K562 (cell line): ENCODE measurements around the gene ARID4B. TPM values are rescaled to one million over a fixed set of nuclear protein-coding genes. Genes with fewer than 3 reads are reported as not detected.

Experiments used
- ARNT ChIP-seq, 2 experiments: fragments of 450-650 bp; IDR thresholded peaks; 2 replicates each; pipeline ENCODE4 v1.6.1; 2016; ENCODE audit warnings: mild to moderate bottlenecking in 1 of 2
- CSDE1 ChIP-seq, 2 experiments: fragments of 450-650 bp; IDR thresholded peaks; 2 replicates each; pipeline ENCODE4 v1.6.1; 2016; ENCODE audit warnings: mild to moderate bottlenecking in 1 of 2
- FOXJ2 ChIP-seq: fragments of 200-800 bp; sonication (Bioruptor generic); IDR thresholded peaks from 2 replicates; pipeline ENCODE4 v1.6.1; 2016; ENCODE audit warnings: missing genetic modification characterization, missing compliant biosample characterization
- GTF2B ChIP-seq: IDR thresholded peaks from 2 replicates; pipeline ENCODE4 v1.6.1; 2011; ENCODE audit not compliant: insufficient read length; ENCODE audit errors: extremely low read depth
- HCFC1 ChIP-seq: IDR thresholded peaks from 2 replicates; pipeline ENCODE4 v1.6.1; 2012; ENCODE audit warnings: low read depth, low read length, improper control_type of control experiment
- HLTF ChIP-seq: fragments of 450-650 bp; IDR thresholded peaks from 2 replicates; pipeline ENCODE4 v1.6.1; 2016
- KDM2B ChIP-seq: fragments of 250-450 bp; sonication (Bioruptor Pico); IDR thresholded peaks from 2 replicates; pipeline ENCODE4 v1.8.0; 2021; ENCODE audit warnings: mild to moderate bottlenecking, moderate library complexity
- KHSRP ChIP-seq: fragments of 450-650 bp; IDR thresholded peaks from 2 replicates; pipeline ENCODE4 v1.6.1; 2017
- SOX6 ChIP-seq: fragments of 450-650 bp; IDR thresholded peaks from 2 replicates; pipeline ENCODE4 v1.6.1; 2014; ENCODE audit warnings: mild to moderate bottlenecking
- SREBF1 ChIP-seq: fragments of 150-350 bp; IDR thresholded peaks from 2 replicates; pipeline ENCODE4 v1.6.1; 2014; ENCODE audit warnings: antibody characterized with exemption, low read depth, low read length, borderline replicate concordance
- THAP7 ChIP-seq: fragments of 250-450 bp; sonication (Bioruptor Pico); IDR thresholded peaks from 2 replicates; pipeline ENCODE4 v1.5.0; 2021
- ZNF134 ChIP-seq: fragments of 250-450 bp; sonication (Bioruptor Pico); conservative IDR thresholded peaks from 2 replicates; pipeline ENCODE4 v1.4.0; 2020
- ZNF143 ChIP-seq: sonication (generic); formaldehyde crosslinking; IDR thresholded peaks from 2 replicates; pipeline ENCODE4 v1.9.0; 2022; ENCODE audit warnings: mild to moderate bottlenecking, missing genetic modification reagents
- ZNF263 ChIP-seq: sonication (generic); formaldehyde crosslinking; IDR thresholded peaks from 2 replicates; pipeline ENCODE4 v1.8.0; 2022; ENCODE audit warnings: mild to moderate bottlenecking, missing genetic modification reagents, borderline replicate concordance
- ZNF507 ChIP-seq: conservative IDR thresholded peaks from 2 replicates; pipeline ENCODE4 v1.6.1; 2017; ENCODE audit warnings: missing genetic modification characterization, missing compliant biosample characterization
- ZNF592 ChIP-seq: fragments of 450-650 bp; IDR thresholded peaks from 2 replicates; pipeline ENCODE4 v1.6.1; 2017; ENCODE audit warnings: antibody characterized with exemption, mild to moderate bottlenecking
- ZNF79 ChIP-seq: fragments of 250-450 bp; sonication (Bioruptor Pico); IDR thresholded peaks from 2 replicates; pipeline ENCODE4 v1.4.0; 2020; ENCODE audit warnings: low read depth, mild to moderate bottlenecking, moderate library complexity
- polyA plus RNA-seq, 8 experiments: library from polyadenylated mRNA; depleted of rRNA in 4 of 8; stranded (reverse) in 5 of 8; unstranded in 3 of 8; fragments of >200 nt; fragmentation: Nextera tagmentation in 2 of 8; fragmentation: Illumina TruSeq in 1 of 8; extraction: Ambion mirVana in 2 of 8; extraction: Trizol in 1 of 8; gene quantifications; 2 replicates each; pipeline versions ENCODE4 v1.2.1 to v1.2.3, GENCODE V29; 2011 to 2014; ENCODE audit warnings: inconsistent platforms in 1 of 8, missing spikeins in 1 of 8
- total RNA-seq, 7 experiments: library from RNA; depleted of rRNA in 6 of 7; stranded (reverse); fragments of >200 nt in 6 of 7; fragmentation: Illumina TruSeq in 2 of 7; extraction: Trizol in 2 of 7; gene quantifications; 2 replicates each; pipeline versions ENCODE4 v1.2.1 to v1.2.3, GENCODE V29; 2011 to 2021; ENCODE audit warnings: low replicate concordance in 1 of 7
- TF ChIP-seq, protein P1 (sequence below): fragments of 450-650 bp; IDR thresholded peaks from 2 replicates; pipeline ENCODE4 v1.7.1; 2018; ENCODE audit warnings: mild to moderate bottlenecking, low read depth; ENCODE audit not compliant: partially characterized antibody
- TF ChIP-seq, protein P2 (sequence below): sonication (generic); formaldehyde crosslinking; IDR thresholded peaks from 2 replicates; pipeline ENCODE4 v1.8.1; 2023; ENCODE audit warnings: mild to moderate bottlenecking, missing genetic modification reagents

ARID4B gene
- total and polyA plus RNA-seq, 9 of the 15 experiments (the other 6 are each of a cell fraction or from before 2014, with no cell fraction given): 8.4 to 38.9 (median 18.5) TPM

- TF ChIP-seq, protein P1, sequence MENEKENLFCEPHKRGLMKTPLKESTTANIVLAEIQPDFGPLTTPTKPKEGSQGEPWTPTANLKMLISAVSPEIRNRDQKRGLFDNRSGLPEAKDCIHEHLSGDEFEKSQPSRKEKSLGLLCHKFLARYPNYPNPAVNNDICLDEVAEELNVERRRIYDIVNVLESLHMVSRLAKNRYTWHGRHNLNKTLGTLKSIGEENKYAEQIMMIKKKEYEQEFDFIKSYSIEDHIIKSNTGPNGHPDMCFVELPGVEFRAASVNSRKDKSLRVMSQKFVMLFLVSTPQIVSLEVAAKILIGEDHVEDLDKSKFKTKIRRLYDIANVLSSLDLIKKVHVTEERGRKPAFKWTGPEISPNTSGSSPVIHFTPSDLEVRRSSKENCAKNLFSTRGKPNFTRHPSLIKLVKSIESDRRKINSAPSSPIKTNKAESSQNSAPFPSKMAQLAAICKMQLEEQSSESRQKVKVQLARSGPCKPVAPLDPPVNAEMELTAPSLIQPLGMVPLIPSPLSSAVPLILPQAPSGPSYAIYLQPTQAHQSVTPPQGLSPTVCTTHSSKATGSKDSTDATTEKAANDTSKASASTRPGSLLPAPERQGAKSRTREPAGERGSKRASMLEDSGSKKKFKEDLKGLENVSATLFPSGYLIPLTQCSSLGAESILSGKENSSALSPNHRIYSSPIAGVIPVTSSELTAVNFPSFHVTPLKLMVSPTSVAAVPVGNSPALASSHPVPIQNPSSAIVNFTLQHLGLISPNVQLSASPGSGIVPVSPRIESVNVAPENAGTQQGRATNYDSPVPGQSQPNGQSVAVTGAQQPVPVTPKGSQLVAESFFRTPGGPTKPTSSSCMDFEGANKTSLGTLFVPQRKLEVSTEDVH: no peak
- TF ChIP-seq HLTF: no peak
- no peak for TF ChIP-seq ZNF592
- TF ChIP-seq THAP7 (CRISPR knock-in tag): no peak
- 0 out of 2 replicates have a peak, but pooled peaks have one; percentile 21 for TF ChIP-seq ZNF263 (CRISPR knock-in tag)
- TF ChIP-seq SREBF1: no peak
- no peak for TF ChIP-seq SOX6
- TF ChIP-seq CSDE1 (IDR thresholded peaks at IDR 0.05): 0 out of 4 replicates have a peak, but pooled peaks of 1 of the 2 experiments have one; percentile 15
- no peak for TF ChIP-seq ZNF507 (tag)
- no peak for TF ChIP-seq KDM2B (CRISPR knock-in tag)
- TF ChIP-seq ZNF134 (CRISPR knock-in tag): no peak
- TF ChIP-seq ARNT (IDR thresholded peaks at IDR 0.05): 0 out of 4 replicates have a peak, but pooled peaks have one; percentile 12 to 17
- no peak for TF ChIP-seq HCFC1
- no peak for TF ChIP-seq KHSRP
- TF ChIP-seq, protein P2, sequence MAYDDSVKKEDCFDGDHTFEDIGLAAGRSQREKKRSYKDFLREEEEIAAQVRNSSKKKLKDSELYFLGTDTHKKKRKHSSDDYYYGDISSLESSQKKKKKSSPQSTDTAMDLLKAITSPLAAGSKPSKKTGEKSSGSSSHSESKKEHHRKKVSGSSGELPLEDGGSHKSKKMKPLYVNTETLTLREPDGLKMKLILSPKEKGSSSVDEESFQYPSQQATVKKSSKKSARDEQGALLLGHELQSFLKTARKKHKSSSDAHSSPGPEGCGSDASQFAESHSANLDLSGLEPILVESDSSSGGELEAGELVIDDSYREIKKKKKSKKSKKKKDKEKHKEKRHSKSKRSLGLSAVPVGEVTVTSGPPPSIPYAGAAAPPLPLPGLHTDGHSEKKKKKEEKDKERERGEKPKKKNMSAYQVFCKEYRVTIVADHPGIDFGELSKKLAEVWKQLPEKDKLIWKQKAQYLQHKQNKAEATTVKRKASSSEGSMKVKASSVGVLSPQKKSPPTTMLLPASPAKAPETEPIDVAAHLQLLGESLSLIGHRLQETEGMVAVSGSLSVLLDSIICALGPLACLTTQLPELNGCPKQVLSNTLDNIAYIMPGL (CRISPR knock-in tag): no peak
- no peak for TF ChIP-seq ZNF79
- TF ChIP-seq ZNF143: no peak
- TF ChIP-seq GTF2B: no peak
- TF ChIP-seq FOXJ2 (tag): no peak
These were observed 1.3 kb upstream of the ARID4B start (continued) for GRCh38 chr1:235329139-235329902.
